Measurements from ENCODE around the gene GALNT10. TPM values are rescaled to one million over a fixed set of nuclear protein-coding genes. Genes with fewer than 3 reads are reported as not detected.

Gene GALNT10
- total and polyA plus RNA-seq, 2 experiments from 2014 or later, result 3.2 to 12.9 TPM

DNA sequence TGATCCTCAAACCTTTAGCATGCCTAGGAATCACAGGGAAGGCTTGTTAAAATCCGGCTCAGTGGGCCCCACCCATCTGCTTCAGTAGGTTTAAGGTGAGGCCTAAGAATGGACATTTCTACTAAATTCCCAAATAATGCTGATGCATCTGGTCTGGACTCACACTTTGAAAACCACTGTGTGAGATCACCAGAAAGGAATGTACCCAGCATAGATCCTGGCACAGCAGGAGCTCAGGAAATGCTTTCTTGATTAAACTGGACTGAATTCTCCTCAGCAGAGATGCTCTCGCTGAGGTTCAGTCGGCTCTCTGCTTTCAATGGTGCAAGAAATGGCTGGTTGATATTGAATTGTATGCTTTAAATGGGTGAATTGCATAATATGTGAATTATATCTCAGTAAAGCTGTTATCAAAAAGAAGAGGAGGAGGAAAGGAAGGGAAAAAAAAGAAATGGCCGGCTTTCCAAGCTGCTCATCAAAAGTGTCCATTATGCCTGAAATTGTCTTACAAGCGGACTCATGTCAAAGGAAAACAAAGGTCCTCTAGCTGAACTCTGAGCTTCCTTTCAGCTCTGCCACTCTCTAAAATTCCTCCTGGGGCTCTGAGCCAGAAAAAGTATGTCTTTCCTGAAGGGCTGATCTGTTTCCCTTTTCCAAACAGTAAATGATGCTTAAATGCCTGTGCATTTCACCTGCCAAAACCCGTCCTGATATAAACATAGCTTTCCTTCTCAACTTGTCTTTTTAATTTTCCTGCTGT, 177.7 kb downstream of the GALNT10 start:
- DNase-seq (ENCODE audit: low spot score) (peak; percentile 88), ATAC-seq (peak; percentile 68)
- H3K9me2 ChIP-seq (ENCODE audit: insufficient read depth), result no peaks in the 10 kb centered on the region; the same call in 1 of the 2 replicates
- no peaks in the 10 kb centered on the region for H3K9me3 Mint-ChIP-seq
- no peaks in the 10 kb centered on the region for H3F3A ChIP-seq (replicated peaks; ENCODE audit: low read depth)
- TF ChIP-seq, protein P1, sequence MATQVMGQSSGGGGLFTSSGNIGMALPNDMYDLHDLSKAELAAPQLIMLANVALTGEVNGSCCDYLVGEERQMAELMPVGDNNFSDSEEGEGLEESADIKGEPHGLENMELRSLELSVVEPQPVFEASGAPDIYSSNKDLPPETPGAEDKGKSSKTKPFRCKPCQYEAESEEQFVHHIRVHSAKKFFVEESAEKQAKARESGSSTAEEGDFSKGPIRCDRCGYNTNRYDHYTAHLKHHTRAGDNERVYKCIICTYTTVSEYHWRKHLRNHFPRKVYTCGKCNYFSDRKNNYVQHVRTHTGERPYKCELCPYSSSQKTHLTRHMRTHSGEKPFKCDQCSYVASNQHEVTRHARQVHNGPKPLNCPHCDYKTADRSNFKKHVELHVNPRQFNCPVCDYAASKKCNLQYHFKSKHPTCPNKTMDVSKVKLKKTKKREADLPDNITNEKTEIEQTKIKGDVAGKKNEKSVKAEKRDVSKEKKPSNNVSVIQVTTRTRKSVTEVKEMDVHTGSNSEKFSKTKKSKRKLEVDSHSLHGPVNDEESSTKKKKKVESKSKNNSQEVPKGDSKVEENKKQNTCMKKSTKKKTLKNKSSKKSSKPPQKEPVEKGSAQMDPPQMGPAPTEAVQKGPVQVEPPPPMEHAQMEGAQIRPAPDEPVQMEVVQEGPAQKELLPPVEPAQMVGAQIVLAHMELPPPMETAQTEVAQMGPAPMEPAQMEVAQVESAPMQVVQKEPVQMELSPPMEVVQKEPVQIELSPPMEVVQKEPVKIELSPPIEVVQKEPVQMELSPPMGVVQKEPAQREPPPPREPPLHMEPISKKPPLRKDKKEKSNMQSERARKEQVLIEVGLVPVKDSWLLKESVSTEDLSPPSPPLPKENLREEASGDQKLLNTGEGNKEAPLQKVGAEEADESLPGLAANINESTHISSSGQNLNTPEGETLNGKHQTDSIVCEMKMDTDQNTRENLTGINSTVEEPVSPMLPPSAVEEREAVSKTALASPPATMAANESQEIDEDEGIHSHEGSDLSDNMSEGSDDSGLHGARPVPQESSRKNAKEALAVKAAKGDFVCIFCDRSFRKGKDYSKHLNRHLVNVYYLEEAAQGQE (IDR thresholded peaks at IDR 0.05; ENCODE audit: unreplicated experiment), result no peak
- TF ChIP-seq CREB1 (CRISPR knock-in tag; IDR thresholded peaks at IDR 0.05; ENCODE audit: low read depth), result no peak
- TF ChIP-seq, protein P2, sequence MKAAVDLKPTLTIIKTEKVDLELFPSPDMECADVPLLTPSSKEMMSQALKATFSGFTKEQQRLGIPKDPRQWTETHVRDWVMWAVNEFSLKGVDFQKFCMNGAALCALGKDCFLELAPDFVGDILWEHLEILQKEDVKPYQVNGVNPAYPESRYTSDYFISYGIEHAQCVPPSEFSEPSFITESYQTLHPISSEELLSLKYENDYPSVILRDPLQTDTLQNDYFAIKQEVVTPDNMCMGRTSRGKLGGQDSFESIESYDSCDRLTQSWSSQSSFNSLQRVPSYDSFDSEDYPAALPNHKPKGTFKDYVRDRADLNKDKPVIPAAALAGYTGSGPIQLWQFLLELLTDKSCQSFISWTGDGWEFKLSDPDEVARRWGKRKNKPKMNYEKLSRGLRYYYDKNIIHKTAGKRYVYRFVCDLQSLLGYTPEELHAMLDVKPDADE (IDR thresholded peaks at IDR 0.05), result no peak
- no peak overlapping the region for H3K4me3 Mint-ChIP-seq
- H3K36me3 Mint-ChIP-seq (ENCODE audit: low read depth), result no peaks in the 10 kb centered on the region
- H3K4me2 ChIP-seq, result 0 out of 2 replicates have a peak overlapping the region, but pooled peaks have one; percentile 25
- H3K4me3 ChIP-seq, result no peak overlapping the region
- peaks cover 12% of the 10 kb centered on the region; the same call in 1 of the 2 replicates for H3K4me1 ChIP-seq (ENCODE audit: insufficient read depth)
- H3K36me3 ChIP-seq (ENCODE audit: insufficient read depth), result no peaks in the 10 kb centered on the region
- no peak overlapping the region for H2AFZ ChIP-seq
- no peaks in the 10 kb centered on the region for H3K79me2 ChIP-seq (replicated peaks; ENCODE audit: insufficient read depth)
- peaks cover 27% of the 10 kb centered on the region for H3K4me1 Mint-ChIP-seq
- no peaks in the 10 kb centered on the region for H4K20me1 ChIP-seq (replicated peaks; ENCODE audit: insufficient read depth)
- peaks cover 11% of the 10 kb centered on the region for H3K27me3 Mint-ChIP-seq (ENCODE audit: insufficient read depth, low read depth, poor library complexity)
- H3K27ac ChIP-seq (ENCODE audit: low read depth), result peak overlapping the region; percentile 22; the same call in 1 of the 2 replicates
- peak overlapping the region; percentile 48 for H3K27ac Mint-ChIP-seq
- H3K27me3 ChIP-seq (ENCODE audit: insufficient read depth), result no peaks in the 10 kb centered on the region

DNA sequence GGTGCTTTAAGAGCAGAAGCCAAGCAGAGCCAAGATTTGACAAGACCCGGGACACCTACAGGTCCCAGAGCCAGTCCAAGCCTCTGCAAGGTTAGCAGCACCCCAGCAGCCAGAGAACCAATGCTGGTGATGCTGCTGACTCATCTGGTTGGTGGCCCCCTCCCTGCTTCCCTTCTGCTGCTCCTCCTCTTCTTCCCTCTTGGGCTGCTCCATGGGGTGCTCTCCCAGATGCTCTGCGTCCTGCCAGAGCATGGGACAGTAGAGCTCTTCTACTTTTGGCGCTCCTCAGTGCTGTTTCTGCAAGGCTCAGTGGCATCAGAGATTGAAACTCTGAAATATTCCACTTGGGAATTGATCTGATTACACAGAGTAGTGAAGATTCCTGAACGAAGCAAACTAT, 179.1 kb downstream of the GALNT10 start:
- H3K4me1 ChIP-seq (ENCODE audit: insufficient read depth), result peaks cover 12% of the 10 kb centered on the region; the same call in 1 of the 2 replicates
- no peak overlapping the region for H3K4me3 Mint-ChIP-seq
- ATAC-seq (peak; percentile 28), DNase-seq (ENCODE audit: low spot score) (peak; percentile 9)
- H3K36me3 Mint-ChIP-seq (ENCODE audit: low read depth), result no peaks in the 10 kb centered on the region
- H3K27ac Mint-ChIP-seq, result peak overlapping the region; percentile 69; the same call in 1 of the 2 replicates
- H4K20me1 ChIP-seq (replicated peaks; ENCODE audit: insufficient read depth), result no peaks in the 10 kb centered on the region
- peaks cover 11% of the 10 kb centered on the region for H3K27me3 Mint-ChIP-seq (ENCODE audit: insufficient read depth, low read depth, poor library complexity)
- peaks cover 27% of the 10 kb centered on the region for H3K4me1 Mint-ChIP-seq
- no peaks in the 10 kb centered on the region for H3K27me3 ChIP-seq (ENCODE audit: insufficient read depth)
- H3K79me2 ChIP-seq (replicated peaks; ENCODE audit: insufficient read depth), result no peaks in the 10 kb centered on the region
- H3K4me3 ChIP-seq, result no peak overlapping the region
- no peaks in the 10 kb centered on the region for H3K9me3 Mint-ChIP-seq
- H2AFZ ChIP-seq, result no peak overlapping the region
- no peak overlapping the region for H3K27ac ChIP-seq (ENCODE audit: low read depth)
- H3K4me2 ChIP-seq, result 0 out of 2 replicates have a peak overlapping the region, but pooled peaks have one; percentile 23
- no peaks in the 10 kb centered on the region for H3K36me3 ChIP-seq (ENCODE audit: insufficient read depth)
- no peaks in the 10 kb centered on the region for H3F3A ChIP-seq (replicated peaks; ENCODE audit: low read depth)
- H3K9me2 ChIP-seq (ENCODE audit: insufficient read depth), result no peaks in the 10 kb centered on the region; the same call in 1 of the 2 replicates
- TF ChIP-seq EZH2phosphoT487 (IDR thresholded peaks at IDR 0.05; ENCODE audit: unreplicated experiment), result no peak
- no peak for TF ChIP-seq JUNB (IDR thresholded peaks at IDR 0.05; ENCODE audit: unreplicated experiment)
- TF ChIP-seq NANOG (IDR thresholded peaks at IDR 0.05; ENCODE audit: borderline replicate concordance), result no peak
- no peak for TF ChIP-seq ZNF114 (CRISPR knock-in tag; IDR thresholded peaks at IDR 0.05)
- TF ChIP-seq EZH2 (IDR thresholded peaks at IDR 0.05; ENCODE audit: low read depth, unreplicated experiment), result no peak
- TF ChIP-seq, protein P1 (IDR thresholded peaks at IDR 0.05; ENCODE audit: unreplicated experiment), result no peak
- TF ChIP-seq, protein P3, sequence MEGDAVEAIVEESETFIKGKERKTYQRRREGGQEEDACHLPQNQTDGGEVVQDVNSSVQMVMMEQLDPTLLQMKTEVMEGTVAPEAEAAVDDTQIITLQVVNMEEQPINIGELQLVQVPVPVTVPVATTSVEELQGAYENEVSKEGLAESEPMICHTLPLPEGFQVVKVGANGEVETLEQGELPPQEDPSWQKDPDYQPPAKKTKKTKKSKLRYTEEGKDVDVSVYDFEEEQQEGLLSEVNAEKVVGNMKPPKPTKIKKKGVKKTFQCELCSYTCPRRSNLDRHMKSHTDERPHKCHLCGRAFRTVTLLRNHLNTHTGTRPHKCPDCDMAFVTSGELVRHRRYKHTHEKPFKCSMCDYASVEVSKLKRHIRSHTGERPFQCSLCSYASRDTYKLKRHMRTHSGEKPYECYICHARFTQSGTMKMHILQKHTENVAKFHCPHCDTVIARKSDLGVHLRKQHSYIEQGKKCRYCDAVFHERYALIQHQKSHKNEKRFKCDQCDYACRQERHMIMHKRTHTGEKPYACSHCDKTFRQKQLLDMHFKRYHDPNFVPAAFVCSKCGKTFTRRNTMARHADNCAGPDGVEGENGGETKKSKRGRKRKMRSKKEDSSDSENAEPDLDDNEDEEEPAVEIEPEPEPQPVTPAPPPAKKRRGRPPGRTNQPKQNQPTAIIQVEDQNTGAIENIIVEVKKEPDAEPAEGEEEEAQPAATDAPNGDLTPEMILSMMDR (conservative IDR thresholded peaks at IDR 0.05; ENCODE audit: low read depth in 2 of 2), result no peak
- TF ChIP-seq, protein P2 (IDR thresholded peaks at IDR 0.05), result no peak
- no peak for TF ChIP-seq ZNF331 (CRISPR knock-in tag; IDR thresholded peaks at IDR 0.05; ENCODE audit: low read depth)
- TF ChIP-seq POLR2AphosphoS5 (IDR thresholded peaks at IDR 0.05; ENCODE audit: low read depth), result no peak

Measured in GM23338 (cell line).